H9 (cell line): ENCODE data around the gene RAB3C. TPM values are rescaled to one million over a fixed set of nuclear protein-coding genes. Genes with fewer than 3 reads are reported as not detected.

Experiments
- DNase-seq: peaks from one replicate; pipeline ENCODE4 v3.0.0-alpha.2; 2017
- H2AFZ ChIP-seq: one replicate; pipeline ENCODE4 v1.6.1; 2013; ENCODE audit warnings: mild to moderate bottlenecking, low read length, control low read depth, moderate library complexity
- H2AK5ac ChIP-seq: 2 replicates; pipeline ENCODE4 v1.6.1; 2013; ENCODE audit warnings: low read length, control low read depth, mixed read lengths; ENCODE audit not compliant: insufficient read length
- H2BK120ac ChIP-seq: one replicate; pipeline ENCODE4 v1.6.1; 2013; ENCODE audit warnings: low read depth, mild to moderate bottlenecking, low read length, control low read depth, inconsistent platforms; ENCODE audit not compliant: poor library complexity, severe bottlenecking
- H2BK12ac ChIP-seq: 2 replicates; pipeline ENCODE4 v1.6.1; 2013; ENCODE audit warnings: low read length, control low read depth, mixed read lengths, low read depth; ENCODE audit not compliant: insufficient read length
- H2BK15ac ChIP-seq: 2 replicates; pipeline ENCODE4 v1.6.1; 2013; ENCODE audit warnings: low read depth, low read length, control low read depth
- H2BK20ac ChIP-seq: one replicate; pipeline ENCODE4 v1.6.1; 2013; ENCODE audit warnings: low read depth, mild to moderate bottlenecking, low read length, control low read depth, inconsistent platforms; ENCODE audit not compliant: poor library complexity, severe bottlenecking
- H2BK5ac ChIP-seq: 2 replicates; pipeline ENCODE4 v1.6.1; 2013; ENCODE audit warnings: low read length, control low read depth, mixed read lengths; ENCODE audit not compliant: insufficient read length
- H3K14ac ChIP-seq: 2 replicates; pipeline ENCODE4 v1.6.1; 2013; ENCODE audit warnings: low read length, control low read depth; ENCODE audit not compliant: insufficient read depth
- H3K18ac ChIP-seq: 2 replicates; pipeline ENCODE4 v1.6.1; 2013; ENCODE audit warnings: low read depth, mild to moderate bottlenecking, mixed read lengths, low read length, control low read depth; ENCODE audit not compliant: insufficient read length
- H3K23ac ChIP-seq: 2 replicates; pipeline ENCODE4 v1.6.1; 2013; ENCODE audit warnings: low read length, control low read depth, mixed read lengths, low read depth; ENCODE audit not compliant: insufficient read length
- H3K23me2 ChIP-seq: 2 replicates; pipeline ENCODE4 v1.6.1; 2013; ENCODE audit warnings: low read depth, mild to moderate bottlenecking, mixed read lengths, low read length, control low read depth; ENCODE audit not compliant: insufficient read length, poor library complexity, severe bottlenecking
- H3K27ac ChIP-seq: 2 replicates; pipeline ENCODE4 v1.5.1; 2013; ENCODE audit warnings: low read length, control low read depth, mixed read lengths, low read depth; ENCODE audit not compliant: insufficient read length
- H3K27me3 ChIP-seq: 2 replicates; pipeline ENCODE4 v1.6.1; 2013; ENCODE audit warnings: low read length, control low read depth, inconsistent platforms; ENCODE audit not compliant: insufficient read depth
- H3K4ac ChIP-seq: 2 replicates; pipeline ENCODE4 v1.6.1; 2013; ENCODE audit warnings: low read depth, mild to moderate bottlenecking, control low read depth, inconsistent platforms, low read length, moderate library complexity
- H3K4me1 ChIP-seq: 2 replicates; pipeline ENCODE4 v1.6.1; 2013; ENCODE audit warnings: low read length, control low read depth, inconsistent platforms; ENCODE audit not compliant: insufficient read depth
- H3K4me2 ChIP-seq: 2 replicates; pipeline ENCODE4 v1.6.1; 2013; ENCODE audit warnings: low read length, control low read depth, mixed read lengths; ENCODE audit not compliant: insufficient read length, insufficient read depth
- H3K56ac ChIP-seq: 2 replicates; pipeline ENCODE4 v1.6.1; 2013; ENCODE audit warnings: low read depth, mild to moderate bottlenecking, mixed read lengths, low read length, control low read depth; ENCODE audit not compliant: insufficient read length
- H3K79me1 ChIP-seq: 2 replicates; pipeline ENCODE4 v1.6.1; 2013; ENCODE audit warnings: low read depth, mild to moderate bottlenecking, moderate library complexity, low read length, control low read depth, inconsistent platforms; ENCODE audit not compliant: insufficient read depth, poor library complexity, severe bottlenecking
- H3K79me2 ChIP-seq: 2 replicates; pipeline ENCODE4 v1.6.1; 2013; ENCODE audit warnings: low read length, control low read depth, inconsistent platforms; ENCODE audit not compliant: insufficient read depth
- H3K9ac ChIP-seq: 2 replicates; pipeline ENCODE4 v1.6.1; 2013; ENCODE audit warnings: low read length, control low read depth, mixed read lengths; ENCODE audit not compliant: insufficient read length; ENCODE audit errors: extremely low read depth
- H3K9me3 ChIP-seq: one replicate; pipeline ENCODE4 v1.6.1; 2013; ENCODE audit warnings: low read depth, low read length, inconsistent platforms; ENCODE audit not compliant: control insufficient read depth
- H3T11ph ChIP-seq: one replicate; pipeline ENCODE4 v1.6.1; 2013; ENCODE audit warnings: mild to moderate bottlenecking, low read length, control low read depth, inconsistent platforms
- H4K20me1 ChIP-seq: one replicate; pipeline ENCODE4 v1.6.1; 2013; ENCODE audit not compliant: control insufficient read depth, insufficient read length, insufficient read depth
- H4K5ac ChIP-seq: 2 replicates; pipeline ENCODE4 v1.6.1; 2013; ENCODE audit warnings: low read depth, mild to moderate bottlenecking, mixed read lengths, low read length, control low read depth; ENCODE audit not compliant: insufficient read length
- H4K8ac ChIP-seq: replicated peaks from 2 replicates; pipeline ENCODE4 v1.6.1; 2013; ENCODE audit warnings: low read length, control low read depth, mixed read lengths, low read depth; ENCODE audit not compliant: insufficient read length
- H4K91ac ChIP-seq: 2 replicates; pipeline ENCODE4 v1.6.1; 2013; ENCODE audit warnings: low read depth, mild to moderate bottlenecking, moderate library complexity, mixed read lengths, low read length, control low read depth; ENCODE audit not compliant: insufficient read length
- H3K27ac Mint-ChIP-seq, 3 experiments: 2 replicates in 2 of 3; 3 replicates in 1 of 3; pipeline ENCODE4 v1.8.0; 2020 to 2021; ENCODE audit warnings: mixed read lengths in 3 of 3, mild to moderate bottlenecking in 1 of 3, moderate library complexity in 1 of 3
- H3K27me3 Mint-ChIP-seq: 2 replicates; pipeline ENCODE4 v1.8.0; 2021; ENCODE audit warnings: low read depth, mild to moderate bottlenecking, moderate library complexity, mixed read lengths
- H3K36me3 Mint-ChIP-seq, 3 experiments: 2 replicates in 2 of 3; 3 replicates in 1 of 3; pipeline ENCODE4 v1.8.0; 2020 to 2021; ENCODE audit warnings: low read depth in 3 of 3, mixed read lengths in 3 of 3; ENCODE audit not compliant: insufficient read depth in 1 of 3
- H3K4me1 Mint-ChIP-seq, 2 experiments: 2 replicates each; pipeline ENCODE4 v1.8.0; 2020; ENCODE audit warnings: mixed read lengths in 2 of 2
- H3K4me3 Mint-ChIP-seq, 2 experiments: 2 replicates in 1 of 2; 3 replicates in 1 of 2; pipeline ENCODE4 v1.8.0; 2020 to 2021; ENCODE audit warnings: mild to moderate bottlenecking in 2 of 2, mixed read lengths in 2 of 2, moderate library complexity in 1 of 2
- H3K9me3 Mint-ChIP-seq, 2 experiments: 2 replicates in 1 of 2; 3 replicates in 1 of 2; pipeline ENCODE4 v1.8.0; 2020; ENCODE audit warnings: mild to moderate bottlenecking in 2 of 2, mixed read lengths in 2 of 2, moderate library complexity in 1 of 2
- total RNA-seq: library from RNA; stranded (reverse); gene quantifications from 2 replicates; pipeline ENCODE4 v1.2.1, GENCODE V29; 2021
- TF ChIP-seq, protein P1 (sequence below): fragments of 200-600 bp; sonication (generic); conservative IDR thresholded peaks from 3 replicates; pipeline ENCODE4 v1.8.0; 2021; ENCODE audit warnings: antibody characterized with exemption, mild to moderate bottlenecking

RAB3C gene
- total RNA-seq, 1 experiment from 2014 or later: 16.3 TPM

DNA sequence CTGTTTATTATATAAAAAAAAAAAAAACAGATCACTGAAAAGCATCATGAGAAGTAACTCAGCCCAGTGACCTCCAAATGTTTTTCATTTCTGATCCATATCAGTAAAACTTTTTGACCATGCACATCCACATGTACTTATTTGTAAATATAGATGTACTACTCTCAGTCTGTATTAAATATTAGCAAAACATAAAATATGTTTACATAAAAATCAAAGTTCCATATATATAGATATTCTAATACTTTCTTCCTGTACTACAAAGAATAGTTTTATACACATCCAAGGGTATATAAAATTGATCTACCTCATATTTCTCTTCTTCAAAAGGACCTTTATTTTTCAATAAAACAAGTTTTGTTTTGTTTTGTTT lies 309.1 kb downstream of the RAB3C start:
- H3K36me3 Mint-ChIP-seq: no peaks in the 10 kb centered on the region
- TF ChIP-seq, protein P1, sequence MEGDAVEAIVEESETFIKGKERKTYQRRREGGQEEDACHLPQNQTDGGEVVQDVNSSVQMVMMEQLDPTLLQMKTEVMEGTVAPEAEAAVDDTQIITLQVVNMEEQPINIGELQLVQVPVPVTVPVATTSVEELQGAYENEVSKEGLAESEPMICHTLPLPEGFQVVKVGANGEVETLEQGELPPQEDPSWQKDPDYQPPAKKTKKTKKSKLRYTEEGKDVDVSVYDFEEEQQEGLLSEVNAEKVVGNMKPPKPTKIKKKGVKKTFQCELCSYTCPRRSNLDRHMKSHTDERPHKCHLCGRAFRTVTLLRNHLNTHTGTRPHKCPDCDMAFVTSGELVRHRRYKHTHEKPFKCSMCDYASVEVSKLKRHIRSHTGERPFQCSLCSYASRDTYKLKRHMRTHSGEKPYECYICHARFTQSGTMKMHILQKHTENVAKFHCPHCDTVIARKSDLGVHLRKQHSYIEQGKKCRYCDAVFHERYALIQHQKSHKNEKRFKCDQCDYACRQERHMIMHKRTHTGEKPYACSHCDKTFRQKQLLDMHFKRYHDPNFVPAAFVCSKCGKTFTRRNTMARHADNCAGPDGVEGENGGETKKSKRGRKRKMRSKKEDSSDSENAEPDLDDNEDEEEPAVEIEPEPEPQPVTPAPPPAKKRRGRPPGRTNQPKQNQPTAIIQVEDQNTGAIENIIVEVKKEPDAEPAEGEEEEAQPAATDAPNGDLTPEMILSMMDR: no peak; the same call in 2 of the 3 replicates
- Histone ChIP-seq H3K4ac (no peak overlapping the region), H3K4me1 (no peaks in the 10 kb centered on the region), H3K23me2 (no peaks in the 10 kb centered on the region), H4K5ac (no peak overlapping the region), H3K4me2 (no peak overlapping the region), H3K27ac (no peak overlapping the region), H2BK20ac (no peak overlapping the region), H3K79me1 (no peaks in the 10 kb centered on the region), H3K18ac (no peak overlapping the region), H2BK5ac (no peak overlapping the region), H3K27me3 (no peaks in the 10 kb centered on the region), H3K56ac (no peak overlapping the region), H3K9me3 (no peaks in the 10 kb centered on the region), H4K8ac (no peak overlapping the region), H3T11ph (no peak overlapping the region), H2BK12ac (no peak overlapping the region), H3K79me2 (no peaks in the 10 kb centered on the region), H2BK15ac (no peak overlapping the region), H2AFZ (no peak overlapping the region), H2BK120ac (no peak overlapping the region), H3K9ac (no peak overlapping the region), H3K14ac (no peak overlapping the region), H4K20me1 (no peaks in the 10 kb centered on the region), H3K23ac (no peak overlapping the region), H2AK5ac (no peak overlapping the region), H4K91ac (no peak overlapping the region)
- no peak overlapping the region for H3K27ac Mint-ChIP-seq
- H3K9me3 Mint-ChIP-seq: no peaks in the 10 kb centered on the region
- H3K4me1 Mint-ChIP-seq: peaks cover 18 to 19% of the 10 kb centered on the region in 2 experiments
- DNase-seq: no peak
- H3K4me3 Mint-ChIP-seq: no peak overlapping the region
- peaks cover 9% of the 10 kb centered on the region for H3K27me3 Mint-ChIP-seq
